Measurements from ENCODE around the gene KLRC2.
"Not testable (repeated sequence)": the region's sequence is repeated elsewhere in the genome, so short reads cannot be mapped to it uniquely, and the experiment has no call there.

Gene KLRC2

DNA sequence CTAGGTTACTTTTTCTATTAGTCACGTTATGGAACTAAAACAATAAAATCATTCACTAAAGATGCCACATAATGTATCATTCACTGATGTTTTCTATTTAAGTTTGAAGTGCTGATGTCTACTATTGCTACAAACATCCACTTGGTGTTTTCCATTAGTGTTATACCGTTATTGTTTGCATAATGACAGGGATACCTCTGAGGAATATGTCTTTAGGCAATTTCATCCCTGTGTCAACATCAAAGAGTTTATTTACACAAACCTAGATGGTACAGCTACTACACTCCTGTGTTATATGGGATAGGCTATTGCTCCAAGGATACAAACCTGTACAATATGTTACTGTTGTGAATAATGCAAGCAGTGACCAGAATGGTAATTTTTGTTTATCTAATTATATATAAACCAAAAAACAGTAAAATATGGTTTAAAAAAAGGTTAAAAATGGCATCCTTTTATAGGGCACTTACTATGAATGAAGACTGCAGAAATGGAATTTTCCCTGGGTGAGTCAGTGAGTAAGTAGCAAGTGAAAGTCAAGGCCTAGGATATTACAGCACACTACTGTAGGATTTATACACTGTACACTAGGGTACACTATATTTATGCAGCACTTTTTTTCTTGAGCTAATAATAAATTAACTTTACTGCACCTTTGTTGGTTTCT, 3.9 kb upstream of the KLRC2 start:
- H3K4me3 ChIP-seq (ENCODE audit: low read depth, low read length); H3K27me3 ChIP-seq (ENCODE audit: control insufficient read depth, insufficient read depth, low read length); H3K4me1 ChIP-seq (ENCODE audit: control insufficient read depth, insufficient read depth, low read length); H3K9me3 ChIP-seq (ENCODE audit: control insufficient read depth, insufficient read depth, low read length); H3K9ac ChIP-seq (ENCODE audit: low read depth, low read length); H3K36me3 ChIP-seq (ENCODE audit: control insufficient read depth, insufficient read depth, low read length): not testable (repeated sequence)

DNA sequence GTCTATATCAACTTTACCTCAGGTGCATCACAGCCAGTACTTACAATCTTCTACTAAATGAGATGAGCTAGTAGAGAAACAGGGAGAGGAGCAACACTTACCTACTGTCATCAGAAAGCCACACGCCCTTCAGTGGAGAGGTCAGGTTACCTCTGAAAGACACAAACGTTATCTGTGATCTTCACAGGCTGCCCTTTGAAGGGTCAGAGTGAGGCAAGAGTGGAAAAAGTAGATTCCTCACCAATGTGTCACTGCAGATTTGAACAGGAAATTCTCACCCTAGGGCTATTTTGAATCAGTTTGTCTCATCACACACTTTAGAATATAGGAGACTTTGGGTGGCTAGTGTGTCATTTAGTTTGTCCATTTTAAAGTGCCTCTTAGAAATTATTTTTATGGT, 1.8 kb upstream of the KLRC2 start:
- not testable (repeated sequence) for H3K9me3 ChIP-seq (ENCODE audit: control insufficient read depth, insufficient read depth, low read length); H3K9ac ChIP-seq (ENCODE audit: low read depth, low read length); H3K4me3 ChIP-seq (ENCODE audit: low read depth, low read length); H3K27me3 ChIP-seq (ENCODE audit: control insufficient read depth, insufficient read depth, low read length); H3K36me3 ChIP-seq (ENCODE audit: control insufficient read depth, insufficient read depth, low read length); H3K4me1 ChIP-seq (ENCODE audit: control insufficient read depth, insufficient read depth, low read length)

DNA sequence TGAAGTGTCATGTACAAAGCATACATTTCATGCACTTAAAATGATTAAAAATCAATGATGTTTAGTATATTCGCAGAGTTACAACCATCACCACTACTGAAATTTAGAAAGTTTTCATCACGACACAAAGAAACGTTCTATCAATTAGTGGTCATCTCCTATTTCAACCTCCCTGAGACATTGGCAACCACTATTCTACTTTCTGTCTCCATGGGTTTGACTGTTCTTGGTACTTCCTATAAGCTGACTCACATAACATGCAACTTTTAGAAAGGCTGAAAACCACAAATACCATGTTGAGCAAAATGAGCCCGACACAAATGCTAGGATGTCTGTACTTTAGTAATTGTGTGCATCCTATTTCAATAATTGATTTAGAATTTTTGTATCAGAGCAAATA, 5.2 kb downstream of the KLRC2 start:
- not testable (repeated sequence) for H3K27me3 ChIP-seq (ENCODE audit: control insufficient read depth, insufficient read depth, low read length); H3K4me3 ChIP-seq (ENCODE audit: low read depth, low read length); H3K36me3 ChIP-seq (ENCODE audit: control insufficient read depth, insufficient read depth, low read length); H3K9ac ChIP-seq (ENCODE audit: low read depth, low read length); H3K4me1 ChIP-seq (ENCODE audit: control insufficient read depth, insufficient read depth, low read length); H3K9me3 ChIP-seq (ENCODE audit: control insufficient read depth, insufficient read depth, low read length)

DNA sequence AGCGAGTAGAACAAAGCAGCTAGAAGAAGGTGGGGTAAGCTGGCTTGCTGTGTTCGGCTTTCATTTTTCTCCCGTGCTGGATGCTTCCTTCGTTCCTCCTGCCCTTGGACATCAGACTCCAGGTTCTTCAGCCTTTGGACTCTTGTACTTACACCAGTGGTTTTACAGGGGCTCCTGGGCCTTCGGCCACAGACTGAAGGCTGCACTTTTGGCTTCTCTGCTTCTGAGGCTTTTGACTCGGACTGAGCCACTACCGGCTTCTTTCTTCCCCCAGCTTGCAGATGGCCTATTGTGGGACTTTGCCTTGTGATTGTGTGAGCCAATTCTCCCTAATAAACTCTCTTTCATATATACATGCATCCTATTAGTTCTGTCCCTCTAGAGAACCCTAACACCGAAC, 9.9 kb downstream of the KLRC2 start:
- H3K4me1 ChIP-seq (ENCODE audit: control insufficient read depth, insufficient read depth, low read length); H3K9me3 ChIP-seq (ENCODE audit: control insufficient read depth, insufficient read depth, low read length); H3K36me3 ChIP-seq (ENCODE audit: control insufficient read depth, insufficient read depth, low read length); H3K27me3 ChIP-seq (ENCODE audit: control insufficient read depth, insufficient read depth, low read length); H3K4me3 ChIP-seq (ENCODE audit: low read depth, low read length); H3K9ac ChIP-seq (ENCODE audit: low read depth, low read length): not testable (repeated sequence)

DNA sequence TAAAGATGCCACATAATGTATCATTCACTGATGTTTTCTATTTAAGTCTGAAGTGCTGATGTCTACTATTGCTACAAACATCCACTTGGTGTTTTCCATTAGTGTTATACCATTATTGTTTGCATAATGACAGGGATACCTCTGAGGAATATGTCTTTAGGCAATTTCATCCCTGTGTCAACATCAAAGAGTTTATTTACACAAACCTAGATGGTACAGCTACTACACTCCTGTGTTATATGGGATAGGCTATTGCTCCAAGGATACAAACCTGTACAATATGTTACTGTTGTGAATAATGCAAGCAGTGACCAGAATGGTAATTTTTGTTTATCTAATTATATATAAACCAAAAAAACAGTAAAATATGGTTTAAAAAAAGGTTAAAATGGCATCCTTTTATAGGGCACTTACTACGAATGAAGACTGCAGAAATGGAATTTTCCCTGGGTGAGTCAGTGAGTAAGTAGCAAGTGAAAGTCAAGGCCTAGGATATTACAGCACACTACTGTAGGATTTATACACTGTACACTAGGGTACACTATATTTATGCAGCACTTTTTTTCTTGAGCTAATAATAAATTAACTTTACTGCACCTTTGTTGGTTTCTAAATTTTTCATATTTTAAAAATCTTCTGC, 11.4 kb downstream of the KLRC2 start:
- H3K9me3 ChIP-seq (ENCODE audit: control insufficient read depth, insufficient read depth, low read length); H3K4me1 ChIP-seq (ENCODE audit: control insufficient read depth, insufficient read depth, low read length); H3K27me3 ChIP-seq (ENCODE audit: control insufficient read depth, insufficient read depth, low read length); H3K4me3 ChIP-seq (ENCODE audit: low read depth, low read length); H3K9ac ChIP-seq (ENCODE audit: low read depth, low read length); H3K36me3 ChIP-seq (ENCODE audit: control insufficient read depth, insufficient read depth, low read length): not testable (repeated sequence)

DNA sequence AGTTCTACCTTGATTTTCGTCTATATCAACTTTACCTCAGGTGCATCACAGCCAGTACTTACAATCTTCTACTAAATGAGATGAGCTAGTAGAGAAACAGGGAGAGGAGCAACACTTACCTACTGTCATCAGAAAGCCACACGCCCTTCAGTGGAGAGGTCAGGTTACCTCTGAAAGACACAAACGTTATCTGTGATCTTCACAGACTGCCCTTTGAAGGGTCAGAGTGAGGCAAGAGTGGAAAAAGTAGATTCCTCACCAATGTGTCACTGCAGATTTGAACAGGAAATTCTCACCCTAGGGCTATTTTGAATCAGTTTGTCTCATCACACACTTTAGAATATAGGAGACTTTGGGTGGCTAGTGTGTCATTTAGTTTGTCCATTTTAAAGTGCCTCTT, 13.7 kb downstream of the KLRC2 start:
- H3K27me3 ChIP-seq (ENCODE audit: control insufficient read depth, insufficient read depth, low read length); H3K36me3 ChIP-seq (ENCODE audit: control insufficient read depth, insufficient read depth, low read length); H3K9ac ChIP-seq (ENCODE audit: low read depth, low read length); H3K4me1 ChIP-seq (ENCODE audit: control insufficient read depth, insufficient read depth, low read length); H3K4me3 ChIP-seq (ENCODE audit: low read depth, low read length); H3K9me3 ChIP-seq (ENCODE audit: control insufficient read depth, insufficient read depth, low read length): not testable (repeated sequence)

GRCh38 chr12:10420334-10420733, 15.5 kb downstream of the KLRC2 start, which contains the start of gene KLRC3:
KLRC3 (minus strand) TSS chr12:10420595; CDS start chr12:10420550, 45 bp downstream.
- H3K9ac ChIP-seq (ENCODE audit: low read depth, low read length); H3K4me1 ChIP-seq (ENCODE audit: control insufficient read depth, insufficient read depth, low read length); H3K27me3 ChIP-seq (ENCODE audit: control insufficient read depth, insufficient read depth, low read length); H3K4me3 ChIP-seq (ENCODE audit: low read depth, low read length); H3K9me3 ChIP-seq (ENCODE audit: control insufficient read depth, insufficient read depth, low read length); H3K36me3 ChIP-seq (ENCODE audit: control insufficient read depth, insufficient read depth, low read length): not testable (repeated sequence)

DNA sequence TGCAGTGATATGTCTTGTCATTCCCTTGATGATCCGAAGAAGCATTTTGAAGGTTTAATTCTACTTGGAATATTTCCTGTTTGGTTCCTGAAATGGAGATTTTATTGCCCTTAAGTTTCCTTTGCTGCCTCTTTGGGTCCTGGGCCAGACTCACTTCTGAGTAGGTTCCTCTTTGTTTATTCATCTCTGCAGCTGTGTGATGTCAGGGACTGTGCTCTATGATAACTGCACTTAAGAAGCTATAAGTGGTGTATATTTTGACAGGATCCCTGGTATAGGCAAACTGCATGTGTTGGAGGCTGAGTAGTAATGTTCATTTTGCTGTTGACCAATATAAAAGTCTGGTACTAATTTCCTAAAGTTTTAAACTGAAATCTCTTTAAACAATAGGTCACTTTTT, 26.4 kb downstream of the KLRC2 start, which contains the start of gene KLRC4:
Gene KLRC4, minus strand, starts transcription at position 366 of the 400 bp plus-strand sequence. Its CDS starts 182 bp downstream, at position 184.
- Histone ChIP-seq H3K36me3 (ENCODE audit: control insufficient read depth, insufficient read depth, low read length) (no peaks in the 10 kb centered on the region), H3K9ac (ENCODE audit: low read depth, low read length) (no peak within 1 kb of the TSS), H3K4me3 (ENCODE audit: low read depth, low read length) (no peak within 1 kb of the TSS), H3K4me1 (ENCODE audit: control insufficient read depth, insufficient read depth, low read length) (peaks cover 7% of the 10 kb centered on the region), H3K9me3 (ENCODE audit: control insufficient read depth, insufficient read depth, low read length) (no peaks in the 10 kb centered on the region), H3K27me3 (ENCODE audit: control insufficient read depth, insufficient read depth, low read length) (no peaks in the 10 kb centered on the region)

- peaks cover 7% of the 10 kb centered on the region for H3K4me1 ChIP-seq (ENCODE audit: control insufficient read depth, insufficient read depth, low read length)
- no peaks in the 10 kb centered on the region for H3K36me3 ChIP-seq (ENCODE audit: control insufficient read depth, insufficient read depth, low read length)
- no peaks in the 10 kb centered on the region for H3K27me3 ChIP-seq (ENCODE audit: control insufficient read depth, insufficient read depth, low read length)
- H3K4me3 ChIP-seq (ENCODE audit: low read depth, low read length), result no peak overlapping the region
- H3K9ac ChIP-seq (ENCODE audit: low read depth, low read length), result no peak overlapping the region
- no peaks in the 10 kb centered on the region for H3K9me3 ChIP-seq (ENCODE audit: control insufficient read depth, insufficient read depth, low read length)
These were observed 27.0 kb downstream of the KLRC2 start for GRCh38 chr12:10408842-10409241.

- no peaks in the 10 kb centered on the region for H3K9me3 ChIP-seq (ENCODE audit: control insufficient read depth, insufficient read depth, low read length)
- no peaks in the 10 kb centered on the region for H3K27me3 ChIP-seq (ENCODE audit: control insufficient read depth, insufficient read depth, low read length)
- H3K4me3 ChIP-seq (ENCODE audit: low read depth, low read length), result no peak overlapping the region
- H3K4me1 ChIP-seq (ENCODE audit: control insufficient read depth, insufficient read depth, low read length), result peaks cover 7% of the 10 kb centered on the region
- H3K9ac ChIP-seq (ENCODE audit: low read depth, low read length), result no peak overlapping the region
- no peaks in the 10 kb centered on the region for H3K36me3 ChIP-seq (ENCODE audit: control insufficient read depth, insufficient read depth, low read length)
These were observed 29.1 kb downstream of the KLRC2 start for GRCh38 chr12:10406725-10407124.

DNA sequence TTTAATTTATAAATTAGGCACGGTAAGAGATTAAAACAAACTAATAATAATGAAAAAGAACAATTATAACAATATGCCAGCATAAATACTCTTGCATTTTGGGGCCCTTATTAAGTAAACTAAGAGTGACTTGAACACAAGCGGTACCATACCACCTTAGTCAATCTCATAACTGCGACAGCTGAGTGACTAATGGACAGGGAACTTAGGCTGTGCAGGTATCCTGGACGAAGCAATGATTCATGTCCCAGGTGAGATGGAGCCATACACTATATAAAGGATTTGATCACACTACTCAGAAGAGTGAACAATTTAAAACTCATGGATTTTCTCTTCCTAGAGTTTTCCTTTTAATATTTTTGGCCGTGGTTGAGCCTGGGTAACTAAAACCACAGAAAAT, 30.5 kb downstream of the KLRC2 start:
- Histone ChIP-seq H3K4me3 (ENCODE audit: low read depth, low read length) (no peak overlapping the region), H3K4me1 (ENCODE audit: control insufficient read depth, insufficient read depth, low read length) (peaks cover 7% of the 10 kb centered on the region), H3K36me3 (ENCODE audit: control insufficient read depth, insufficient read depth, low read length) (no peaks in the 10 kb centered on the region), H3K9me3 (ENCODE audit: control insufficient read depth, insufficient read depth, low read length) (no peaks in the 10 kb centered on the region), H3K9ac (ENCODE audit: low read depth, low read length) (no peak overlapping the region), H3K27me3 (ENCODE audit: control insufficient read depth, insufficient read depth, low read length) (no peaks in the 10 kb centered on the region)

DNA sequence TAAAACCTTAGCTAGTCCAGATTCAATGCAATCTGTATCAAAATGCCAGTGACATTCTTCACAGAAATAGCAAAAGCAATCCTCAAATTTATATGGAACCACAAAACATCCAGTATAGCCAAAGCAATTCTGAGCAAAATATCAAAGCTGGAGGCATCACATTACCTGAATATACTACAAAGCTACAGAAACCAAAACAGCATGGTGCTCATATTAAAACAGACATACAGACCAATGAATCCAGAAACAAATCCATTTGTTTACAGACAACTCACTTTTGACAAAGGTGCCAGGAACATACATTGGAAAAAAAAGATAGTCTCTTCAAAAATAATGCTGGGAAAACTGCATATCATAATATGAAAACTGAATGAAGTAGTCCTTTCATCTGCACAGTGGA, 31.0 kb downstream of the KLRC2 start:
- peaks cover 7% of the 10 kb centered on the region for H3K4me1 ChIP-seq (ENCODE audit: control insufficient read depth, insufficient read depth, low read length)
- no peak overlapping the region for H3K4me3 ChIP-seq (ENCODE audit: low read depth, low read length)
- no peaks in the 10 kb centered on the region for H3K36me3 ChIP-seq (ENCODE audit: control insufficient read depth, insufficient read depth, low read length)
- H3K9ac ChIP-seq (ENCODE audit: low read depth, low read length), result no peak overlapping the region
- no peaks in the 10 kb centered on the region for H3K9me3 ChIP-seq (ENCODE audit: control insufficient read depth, insufficient read depth, low read length)
- no peaks in the 10 kb centered on the region for H3K27me3 ChIP-seq (ENCODE audit: control insufficient read depth, insufficient read depth, low read length)

Data from iPS-15b (cell line).